BJ (cell line): Measurements from ENCODE around the gene SCAF4. TPM values are rescaled to one million over a fixed set of nuclear protein-coding genes. Genes with fewer than 3 reads are reported as not detected.

Experiments
- CTCF ChIA-PET: fragments of 350-600 bp; formaldehyde crosslinking; extraction: SDS; loops from one replicate; lab custom pipeline; 2021; ENCODE audit warnings: antibody characterized with exemption, inconsistent platforms; lab: Yijun Ruan, JAX
- POLR2A ChIA-PET: fragments of 300-600 bp; sonication (Branson Sonifier 250); formaldehyde crosslinking; extraction: SDS; loops from one replicate; lab custom pipeline; 2021; ENCODE audit warnings: antibody characterized with exemption; lab: Charles Lee
- DNase-seq: peaks from one replicate; pipeline ENCODE4 v3.0.0-alpha.2; 2011; ENCODE audit warnings: low read depth
- H3K27me3 ChIP-seq: 2 replicates; pipeline ENCODE4 v1.6.0; 2011; ENCODE audit warnings: low read length; ENCODE audit not compliant: control insufficient read depth, insufficient read depth
- H3K36me3 ChIP-seq: 2 replicates; pipeline ENCODE4 v1.5.1; 2011; ENCODE audit warnings: low read length; ENCODE audit not compliant: control insufficient read depth, insufficient read depth
- H3K4me3 ChIP-seq: 2 replicates; pipeline ENCODE4 v1.5.1; 2011; ENCODE audit warnings: low read depth, mild to moderate bottlenecking, control low read depth, low read length
- polyA plus RNA-seq: library from polyadenylated mRNA; depleted of rRNA; stranded (reverse); fragments of >200 nt; gene quantifications from 2 replicates; pipeline ENCODE4 v1.2.3, GENCODE V29; 2011
- TF ChIP-seq, protein P1 (sequence below): IDR thresholded peaks from 2 replicates; pipeline ENCODE4 v1.5.1; 2011; ENCODE audit warnings: low read depth, mild to moderate bottlenecking, control low read depth, inconsistent platforms, low read length, moderate library complexity; ENCODE audit not compliant: insufficient read depth

The SCAF4 gene
- polyA plus RNA-seq, 1 experiment = 4.1 TPM

DNA sequence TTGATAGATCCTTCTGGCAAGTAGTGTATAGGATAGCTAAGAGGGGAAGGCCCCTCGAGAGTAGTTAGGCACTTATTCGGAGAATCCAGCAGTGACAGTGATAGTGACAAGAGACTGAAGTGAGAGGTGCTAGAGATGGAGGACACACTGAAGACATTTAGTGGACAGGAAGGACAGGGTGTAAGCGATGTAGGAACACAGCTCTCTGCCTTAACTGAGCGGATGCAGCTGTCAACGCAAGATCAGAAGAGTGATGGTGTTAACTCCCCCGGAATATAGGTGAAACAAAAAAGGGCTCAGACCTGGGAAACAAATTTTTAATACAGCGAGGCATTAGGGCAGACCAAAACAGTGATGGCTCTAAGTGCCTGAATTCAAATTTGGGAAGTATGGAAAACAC is 56.6 kb downstream of the SCAF4 start:
- ChIA-PET CTCF (no interaction called here), POLR2A (no interaction called here)
- Histone ChIP-seq H3K27me3 (no peaks in the 10 kb centered on the region), H3K4me3 (no peak overlapping the region), H3K36me3 (peaks cover 7% of the 10 kb centered on the region)
- no peak for DNase-seq
- TF ChIP-seq, protein P1, sequence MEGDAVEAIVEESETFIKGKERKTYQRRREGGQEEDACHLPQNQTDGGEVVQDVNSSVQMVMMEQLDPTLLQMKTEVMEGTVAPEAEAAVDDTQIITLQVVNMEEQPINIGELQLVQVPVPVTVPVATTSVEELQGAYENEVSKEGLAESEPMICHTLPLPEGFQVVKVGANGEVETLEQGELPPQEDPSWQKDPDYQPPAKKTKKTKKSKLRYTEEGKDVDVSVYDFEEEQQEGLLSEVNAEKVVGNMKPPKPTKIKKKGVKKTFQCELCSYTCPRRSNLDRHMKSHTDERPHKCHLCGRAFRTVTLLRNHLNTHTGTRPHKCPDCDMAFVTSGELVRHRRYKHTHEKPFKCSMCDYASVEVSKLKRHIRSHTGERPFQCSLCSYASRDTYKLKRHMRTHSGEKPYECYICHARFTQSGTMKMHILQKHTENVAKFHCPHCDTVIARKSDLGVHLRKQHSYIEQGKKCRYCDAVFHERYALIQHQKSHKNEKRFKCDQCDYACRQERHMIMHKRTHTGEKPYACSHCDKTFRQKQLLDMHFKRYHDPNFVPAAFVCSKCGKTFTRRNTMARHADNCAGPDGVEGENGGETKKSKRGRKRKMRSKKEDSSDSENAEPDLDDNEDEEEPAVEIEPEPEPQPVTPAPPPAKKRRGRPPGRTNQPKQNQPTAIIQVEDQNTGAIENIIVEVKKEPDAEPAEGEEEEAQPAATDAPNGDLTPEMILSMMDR = no peak

DNA sequence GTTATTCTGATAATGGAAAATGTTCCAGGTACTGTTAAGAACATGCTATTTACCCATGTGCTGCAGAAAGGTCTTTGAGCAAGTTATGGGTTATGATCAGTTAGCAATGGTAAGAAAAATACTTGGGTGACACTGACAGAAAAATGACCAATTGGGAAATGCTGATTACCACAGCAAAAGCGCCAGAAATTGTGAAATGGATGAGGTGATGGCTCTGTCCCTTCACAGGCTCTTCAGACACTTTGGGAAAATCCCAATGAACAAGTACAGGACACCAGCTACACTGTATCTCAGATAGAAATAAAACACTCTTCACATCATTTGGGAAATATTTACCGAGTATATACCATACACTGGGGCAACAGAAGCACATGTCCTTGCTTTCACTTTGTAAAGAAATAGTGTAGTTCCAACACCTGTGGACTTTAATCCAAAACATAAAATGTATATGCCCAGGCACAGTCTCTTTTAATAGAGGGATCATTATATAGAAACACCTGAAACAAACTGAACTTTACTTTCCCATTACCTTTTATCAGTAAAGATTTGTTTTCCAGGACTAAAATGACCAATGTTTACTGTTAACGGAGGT is 58.5 kb downstream of the SCAF4 start:
- CTCF ChIA-PET = no interaction called here
- DNase-seq = no peak
- TF ChIP-seq, protein P1 = no peak
- no peak overlapping the region for H3K4me3 ChIP-seq
- peaks cover 8% of the 10 kb centered on the region for H3K36me3 ChIP-seq
- no peaks in the 10 kb centered on the region for H3K27me3 ChIP-seq
- POLR2A ChIA-PET = no interaction called here

DNA sequence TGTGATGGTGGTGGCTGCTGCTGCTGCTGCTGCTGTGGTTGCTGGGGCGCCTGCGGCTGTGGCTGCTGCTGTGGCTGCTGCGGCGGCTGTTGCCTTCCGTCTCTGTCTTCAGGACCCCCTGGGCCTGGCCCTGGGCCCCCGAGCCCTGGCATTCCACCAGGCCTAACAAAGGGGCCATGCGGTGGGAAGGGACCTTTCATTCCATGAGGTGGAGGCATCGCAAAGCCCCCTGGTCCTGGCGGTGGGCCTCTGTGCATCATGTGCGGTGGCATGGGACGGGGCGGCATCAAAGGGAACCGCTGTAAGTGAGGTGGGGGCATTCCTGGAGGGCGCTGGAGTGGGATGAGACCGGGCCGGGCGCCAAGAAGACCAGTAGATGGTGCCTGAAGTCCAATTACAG is 60.0 kb downstream of the SCAF4 start:
- peaks cover 8% of the 10 kb centered on the region for H3K36me3 ChIP-seq
- H3K27me3 ChIP-seq = no peaks in the 10 kb centered on the region
- CTCF ChIA-PET = no interaction called here
- TF ChIP-seq, protein P1 = no peak
- no peak overlapping the region for H3K4me3 ChIP-seq
- POLR2A ChIA-PET = no interaction called here
- no peak for DNase-seq

DNA sequence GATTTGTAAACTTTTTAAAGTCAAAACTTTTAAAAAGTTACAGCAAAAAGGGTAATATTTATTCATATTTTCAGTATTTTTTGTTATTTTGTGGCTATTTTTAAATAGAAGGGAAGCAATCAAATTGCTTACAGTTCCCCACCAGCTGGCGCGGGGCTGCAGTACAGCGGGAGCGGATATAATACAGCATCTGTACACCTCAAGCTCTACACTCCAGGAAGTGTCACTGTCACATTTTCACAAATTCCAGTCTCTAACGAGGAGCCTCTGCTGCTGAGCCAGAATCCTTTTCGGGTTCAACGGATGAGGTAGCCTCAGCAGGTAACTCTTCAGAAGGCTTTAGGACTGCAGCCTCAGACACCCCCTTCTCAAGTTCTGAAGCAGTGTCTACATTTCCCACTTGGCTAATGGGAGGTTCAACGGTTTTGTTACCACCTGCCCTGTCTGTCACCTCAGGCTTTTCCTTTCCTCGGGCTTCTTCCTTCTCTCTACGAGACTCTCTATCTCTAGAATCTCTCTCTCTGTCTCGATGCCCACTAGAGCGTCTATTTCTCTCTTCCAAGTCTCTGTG is 60.7 kb downstream of the SCAF4 start:
- ChIA-PET POLR2A (no interaction called here), CTCF (no interaction called here)
- H3K27me3 ChIP-seq = no peaks in the 10 kb centered on the region
- H3K4me3 ChIP-seq = no peak overlapping the region
- no peak for DNase-seq
- peaks cover 8% of the 10 kb centered on the region for H3K36me3 ChIP-seq
- TF ChIP-seq, protein P1 = no peak

DNA sequence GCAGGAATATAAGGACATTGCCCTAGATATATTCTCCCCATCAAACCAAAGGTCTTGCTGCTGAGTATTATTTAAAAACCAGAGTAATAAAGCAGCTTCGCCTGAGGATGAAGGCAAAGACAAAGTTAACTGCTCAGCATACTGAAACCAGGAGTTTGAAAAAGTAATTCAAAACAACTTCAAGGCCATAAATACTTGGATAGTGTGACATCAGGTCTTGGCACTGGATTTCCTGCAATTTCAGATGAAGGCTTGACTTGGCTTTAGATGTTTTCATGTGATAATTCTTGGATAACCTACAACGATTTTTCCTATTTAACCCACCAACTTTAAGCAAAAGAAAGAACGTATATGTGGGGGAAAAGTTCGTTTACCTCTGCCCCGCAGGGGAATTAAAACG is 61.8 kb downstream of the SCAF4 start:
- TF ChIP-seq, protein P1 = no peak
- no peak overlapping the region for H3K4me3 ChIP-seq
- H3K27me3 ChIP-seq = no peaks in the 10 kb centered on the region
- DNase-seq = no peak
- CTCF ChIA-PET = no interaction called here
- POLR2A ChIA-PET = interaction anchor here (0.6 kb wide), 1 partner anchor 8 kb away, joined by 4 read pairs; no protein-coding TSS in a partner anchor
- peaks cover 11% of the 10 kb centered on the region for H3K36me3 ChIP-seq
